ENCODE data around the gene RPRM.

DNA sequence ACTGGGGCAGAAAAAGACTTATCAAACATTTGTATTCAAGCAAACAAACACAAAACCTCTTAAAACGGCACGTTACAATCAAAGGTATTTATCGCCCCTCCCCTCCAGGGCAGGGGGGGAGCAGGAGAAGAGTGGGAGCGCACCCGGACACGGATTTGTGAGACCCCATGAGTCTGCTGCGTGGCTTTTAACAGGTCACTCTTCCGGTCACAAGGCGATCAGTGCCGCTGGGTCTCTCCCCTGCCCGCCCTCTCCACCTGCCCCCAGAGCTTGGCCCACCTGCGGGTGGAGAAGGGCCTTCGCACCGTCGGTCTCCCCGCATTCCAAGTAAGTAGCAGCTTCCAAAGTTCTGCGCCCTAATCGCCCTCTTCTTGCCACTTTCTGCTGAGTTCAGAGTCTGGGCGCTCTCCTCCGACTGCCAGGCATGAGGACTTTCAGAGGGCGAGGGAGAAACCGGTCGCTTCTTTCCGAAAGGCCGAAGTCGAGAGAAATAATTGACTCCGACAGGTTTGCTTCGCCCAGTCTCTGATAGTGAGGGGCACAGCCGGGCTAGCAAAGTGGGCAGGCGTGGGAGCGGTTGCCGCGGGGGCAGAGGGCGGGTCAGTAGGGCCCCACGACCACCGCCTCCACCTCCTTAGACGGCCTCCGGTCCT, 800 bp downstream of the RPRM start:
- TF ChIP-seq, protein P1, sequence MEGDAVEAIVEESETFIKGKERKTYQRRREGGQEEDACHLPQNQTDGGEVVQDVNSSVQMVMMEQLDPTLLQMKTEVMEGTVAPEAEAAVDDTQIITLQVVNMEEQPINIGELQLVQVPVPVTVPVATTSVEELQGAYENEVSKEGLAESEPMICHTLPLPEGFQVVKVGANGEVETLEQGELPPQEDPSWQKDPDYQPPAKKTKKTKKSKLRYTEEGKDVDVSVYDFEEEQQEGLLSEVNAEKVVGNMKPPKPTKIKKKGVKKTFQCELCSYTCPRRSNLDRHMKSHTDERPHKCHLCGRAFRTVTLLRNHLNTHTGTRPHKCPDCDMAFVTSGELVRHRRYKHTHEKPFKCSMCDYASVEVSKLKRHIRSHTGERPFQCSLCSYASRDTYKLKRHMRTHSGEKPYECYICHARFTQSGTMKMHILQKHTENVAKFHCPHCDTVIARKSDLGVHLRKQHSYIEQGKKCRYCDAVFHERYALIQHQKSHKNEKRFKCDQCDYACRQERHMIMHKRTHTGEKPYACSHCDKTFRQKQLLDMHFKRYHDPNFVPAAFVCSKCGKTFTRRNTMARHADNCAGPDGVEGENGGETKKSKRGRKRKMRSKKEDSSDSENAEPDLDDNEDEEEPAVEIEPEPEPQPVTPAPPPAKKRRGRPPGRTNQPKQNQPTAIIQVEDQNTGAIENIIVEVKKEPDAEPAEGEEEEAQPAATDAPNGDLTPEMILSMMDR (IDR thresholded peaks at IDR 0.05), result no peak
- no peak for TF ChIP-seq ZFX (IDR thresholded peaks at IDR 0.05; ENCODE audit: borderline replicate concordance)

Measured in 22Rv1 (cell line).